Activated effector memory CD4-positive, alpha-beta T cell treated with Interleukin-2 at 50 U/mL for 16 hours (primary cell): ENCODE results near the gene PPEF2.
"Not testable (repeated sequence)": the region's sequence is repeated elsewhere in the genome, so short reads cannot be mapped to it uniquely, and the experiment has no call there.

Source experiments
- DNase-seq: peaks from one replicate; pipeline ENCODE4 v3.0.0-alpha.2; 2020

The PPEF2 gene

GRCh38 chr4:75902352-75902751 is at the start of gene PPEF2:
Gene PPEF2 (minus strand): TSS chr4:75902452. CDS start chr4:75896325, 6,127 bp downstream.
- no peak for DNase-seq

GRCh38 chr4:75950213-75950815 is 48.1 kb upstream of the PPEF2 start:
- no peak for DNase-seq

GRCh38 chr4:75948822-75949444 is 46.7 kb upstream of the PPEF2 start:
- DNase-seq: no peak

- peak; percentile 73 for DNase-seq
Observed at GRCh38 chr4:75940692-75941253, 38.5 kb upstream of the PPEF2 start, which contains the start of gene NAAA. Gene NAAA (minus strand): TSS chr4:75941013. CDS start chr4:75940949, 64 bp downstream.

GRCh38 chr4:75939890-75940691 is 37.8 kb upstream of the PPEF2 start:
- DNase-seq: peak; percentile 69

- DNase-seq: no peak
Observed at GRCh38 chr4:75935628-75936027, 33.4 kb upstream of the PPEF2 start.

GRCh38 chr4:75930152-75930551 is 27.9 kb upstream of the PPEF2 start:
- no peak for DNase-seq

GRCh38 chr4:75924916-75925315 is 22.7 kb upstream of the PPEF2 start:
- not testable (repeated sequence) for DNase-seq

- DNase-seq: no peak
Observed at GRCh38 chr4:75924309-75924827, 22.1 kb upstream of the PPEF2 start.

GRCh38 chr4:75922588-75922987 is 20.3 kb upstream of the PPEF2 start:
- DNase-seq: no peak

- no peak for DNase-seq
Observed at GRCh38 chr4:75921910-75922309, 19.7 kb upstream of the PPEF2 start.

- no peak for DNase-seq
Observed at GRCh38 chr4:75920327-75920726, 18.1 kb upstream of the PPEF2 start.

- no peak for DNase-seq
Observed at GRCh38 chr4:75919920-75920319, 17.7 kb upstream of the PPEF2 start.

- no peak for DNase-seq
Observed at GRCh38 chr4:75916091-75916661, 13.9 kb upstream of the PPEF2 start.

GRCh38 chr4:75912968-75913367 is 10.7 kb upstream of the PPEF2 start:
- DNase-seq: no peak

- DNase-seq: not testable (repeated sequence)
Observed at GRCh38 chr4:75910831-75911230, 8.6 kb upstream of the PPEF2 start.

- no peak for DNase-seq
Observed at GRCh38 chr4:75909405-75909804, 7.2 kb upstream of the PPEF2 start.

- DNase-seq: no peak
Observed at GRCh38 chr4:75908555-75908954, 6.3 kb upstream of the PPEF2 start.

GRCh38 chr4:75907966-75908365 is 5.7 kb upstream of the PPEF2 start:
- no peak for DNase-seq

GRCh38 chr4:75904076-75904475 is 1.8 kb upstream of the PPEF2 start:
- no peak for DNase-seq

- DNase-seq: no peak
Observed at GRCh38 chr4:75898536-75898935, 3.7 kb downstream of the PPEF2 start.

GRCh38 chr4:75895744-75896314 is 6.4 kb downstream of the PPEF2 start:
- no peak for DNase-seq

GRCh38 chr4:75892508-75892907 is 9.7 kb downstream of the PPEF2 start:
- DNase-seq: no peak
